GM11168 (cell line): ENCODE data around the gene MIOX.

ENCODE experiments used
- in situ Hi-C: fragments of 300-500 bp; cut with MboI; formaldehyde crosslinking; loops from one replicate; pipeline ENCODE4 v1.12.0; 2022; ENCODE audit warnings: low sequenced_read_pairs; ENCODE audit not compliant: unreplicated experiment

Gene MIOX

GRCh38 chr22:50486561-50487289, at the start of gene MIOX:
MIOX (plus strand) TSS chr22:50486859; CDS start chr22:50486898, 39 bp downstream.
- in situ Hi-C loops = no loop called here

- in situ Hi-C loops = no loop called here
Observed at GRCh38 chr22:50437511-50438304, 49.0 kb upstream of the MIOX start.

GRCh38 chr22:50438305-50439275, 48.1 kb upstream of the MIOX start:
- in situ Hi-C loops = no loop called here

- in situ Hi-C loops = no loop called here
Observed at GRCh38 chr22:50439314-50439870, 47.3 kb upstream of the MIOX start.

- in situ Hi-C loops = no loop called here
Observed at GRCh38 chr22:50439871-50440331, 46.8 kb upstream of the MIOX start.

GRCh38 chr22:50440544-50441249, 46.0 kb upstream of the MIOX start:
- in situ Hi-C loops = no loop called here

- in situ Hi-C loops = no loop called here
Observed at GRCh38 chr22:50441428-50441993, 45.1 kb upstream of the MIOX start.

GRCh38 chr22:50443197-50443596, 43.5 kb upstream of the MIOX start:
- in situ Hi-C loops = no loop called here

GRCh38 chr22:50443801-50444625, 42.6 kb upstream of the MIOX start:
- in situ Hi-C loops = no loop called here

GRCh38 chr22:50444663-50445062, 42.0 kb upstream of the MIOX start:
- in situ Hi-C loops = no loop called here

GRCh38 chr22:50445071-50445879, 41.4 kb upstream of the MIOX start:
- in situ Hi-C loops = no loop called here

- in situ Hi-C loops = no loop called here
Observed at GRCh38 chr22:50445880-50446707, 40.6 kb upstream of the MIOX start.

GRCh38 chr22:50446708-50447575, 39.7 kb upstream of the MIOX start:
- in situ Hi-C loops = no loop called here

GRCh38 chr22:50447576-50448551, 38.8 kb upstream of the MIOX start:
- in situ Hi-C loops = no loop called here

- in situ Hi-C loops = no loop called here
Observed at GRCh38 chr22:50452649-50453048, 34.0 kb upstream of the MIOX start.
